ENCODE results near the gene SMIM24.
"Not testable (repeated sequence)": the region's sequence is repeated elsewhere in the genome, so short reads cannot be mapped to it uniquely, and the experiment has no call there.

The SMIM24 gene

DNA sequence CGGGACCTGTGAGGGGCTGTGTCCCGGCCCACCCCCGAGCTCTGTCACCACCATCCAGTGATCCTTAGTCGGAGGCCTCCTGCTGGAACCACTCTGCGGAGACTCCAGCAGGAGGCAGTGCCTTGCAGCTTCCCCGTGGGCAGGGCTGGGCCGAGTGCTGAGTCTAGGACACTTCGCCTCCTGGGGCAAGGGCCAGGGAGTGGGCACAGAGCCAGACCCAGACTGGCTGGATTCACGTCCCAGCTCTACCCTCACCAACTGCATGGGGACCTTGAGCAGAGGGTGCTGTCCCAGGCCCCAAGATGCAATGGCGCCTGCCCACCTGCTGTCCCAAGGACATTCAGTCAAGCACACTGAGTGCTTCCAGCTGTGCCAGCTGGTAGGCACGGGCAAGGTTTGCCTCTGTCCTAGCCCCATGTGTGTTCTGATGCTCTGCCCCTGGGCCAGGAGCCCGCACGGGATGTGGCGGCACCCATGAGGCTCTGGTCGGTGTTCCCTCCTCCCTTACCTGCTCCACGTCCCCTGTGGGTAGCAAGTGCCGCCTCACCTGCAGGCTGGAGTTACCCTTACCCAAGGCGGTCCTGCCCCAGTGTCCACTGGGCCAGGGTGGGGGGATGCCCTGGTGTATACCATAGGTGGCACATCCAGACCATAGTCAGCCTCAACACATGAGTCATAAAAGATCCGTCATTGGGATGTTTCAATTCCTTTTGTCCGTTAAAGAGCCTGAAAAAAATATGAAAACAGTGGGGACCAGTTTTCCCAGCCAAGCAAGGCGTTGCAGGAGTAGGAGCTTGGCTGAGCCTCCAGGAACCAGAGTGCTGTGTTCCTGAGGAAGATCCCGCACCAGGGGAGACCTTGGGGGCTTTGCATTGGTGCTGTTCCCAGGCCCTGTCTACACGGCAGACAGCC is 33.2 kb upstream of the SMIM24 start:
- DNase-seq: no peak

DNA sequence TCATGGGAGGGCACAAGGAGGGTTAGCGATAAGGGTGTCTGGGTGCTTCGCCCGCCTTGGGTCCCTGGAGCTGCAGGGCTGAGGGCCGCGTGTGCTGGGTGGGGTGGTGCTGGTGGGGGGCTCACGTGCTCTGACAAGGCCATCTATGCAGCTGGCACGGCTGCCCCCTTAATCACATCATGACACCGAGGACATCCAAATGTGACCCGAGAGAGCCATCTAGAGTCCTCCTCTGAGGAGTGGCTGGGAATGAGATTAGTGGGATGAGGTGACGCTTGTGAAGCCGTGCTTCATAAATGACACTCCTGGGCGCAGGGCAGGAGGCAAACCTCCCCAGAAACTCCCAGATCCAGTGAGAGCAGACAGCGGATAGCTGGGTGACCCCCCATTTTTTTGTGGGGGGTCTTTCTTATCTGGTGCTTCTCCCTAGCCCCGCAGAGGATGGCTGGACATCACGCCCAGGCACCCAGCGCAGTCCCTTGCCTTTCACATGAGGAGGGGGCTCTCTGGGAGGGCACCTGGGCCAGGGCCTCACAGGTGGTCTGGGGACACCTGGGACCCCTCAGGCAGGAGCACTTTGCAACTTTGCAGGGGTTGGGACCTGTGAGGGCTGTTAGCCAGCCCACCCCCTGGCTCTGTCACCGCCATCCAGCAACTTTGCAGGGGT is 32.4 kb upstream of the SMIM24 start:
- no peak for DNase-seq

DNA sequence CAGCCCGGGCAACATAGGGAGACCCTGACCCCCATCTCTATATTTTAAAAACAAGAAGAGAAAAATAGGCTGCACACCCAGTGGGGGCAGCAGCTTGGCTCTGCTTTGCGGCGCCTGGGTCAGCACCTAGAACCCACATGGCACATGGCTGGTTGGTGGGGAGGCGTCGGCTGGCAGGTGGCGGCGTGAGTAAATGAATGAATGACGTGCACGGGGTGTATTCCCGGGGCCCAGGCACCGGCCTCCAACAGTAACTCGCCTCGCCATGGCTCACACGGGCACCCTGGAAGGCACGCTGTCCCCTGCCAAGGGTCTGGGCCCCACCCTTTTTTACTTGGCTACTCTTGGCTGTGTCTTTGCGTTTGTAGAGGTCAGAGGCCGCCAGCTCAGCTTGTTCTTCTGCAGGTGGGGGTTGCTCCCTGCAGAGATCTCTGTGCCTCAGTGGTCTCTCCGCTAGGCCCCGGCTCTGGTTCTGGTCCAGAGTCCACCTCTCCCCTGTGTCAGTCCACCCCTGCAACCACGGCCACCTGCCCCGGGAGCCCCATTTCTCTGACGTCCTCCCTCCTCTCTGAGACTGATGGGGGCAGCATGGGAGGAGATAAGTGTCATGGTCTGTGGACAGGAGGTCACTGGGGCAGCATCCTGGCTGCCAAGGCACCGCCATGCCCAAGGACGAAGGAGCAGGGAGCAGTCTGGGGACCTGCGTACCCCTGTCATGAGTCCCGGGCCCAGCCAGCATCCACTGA is 31.4 kb upstream of the SMIM24 start:
- no peak for DNase-seq

GRCh38 chr19:3510727-3511126 is 30.4 kb upstream of the SMIM24 start:
- no peak for DNase-seq

- DNase-seq: no peak
These were observed 29.3 kb upstream of the SMIM24 start for GRCh38 chr19:3509566-3509989.

GRCh38 chr19:3508771-3509535 is 28.6 kb upstream of the SMIM24 start:
- DNase-seq: no peak

DNA sequence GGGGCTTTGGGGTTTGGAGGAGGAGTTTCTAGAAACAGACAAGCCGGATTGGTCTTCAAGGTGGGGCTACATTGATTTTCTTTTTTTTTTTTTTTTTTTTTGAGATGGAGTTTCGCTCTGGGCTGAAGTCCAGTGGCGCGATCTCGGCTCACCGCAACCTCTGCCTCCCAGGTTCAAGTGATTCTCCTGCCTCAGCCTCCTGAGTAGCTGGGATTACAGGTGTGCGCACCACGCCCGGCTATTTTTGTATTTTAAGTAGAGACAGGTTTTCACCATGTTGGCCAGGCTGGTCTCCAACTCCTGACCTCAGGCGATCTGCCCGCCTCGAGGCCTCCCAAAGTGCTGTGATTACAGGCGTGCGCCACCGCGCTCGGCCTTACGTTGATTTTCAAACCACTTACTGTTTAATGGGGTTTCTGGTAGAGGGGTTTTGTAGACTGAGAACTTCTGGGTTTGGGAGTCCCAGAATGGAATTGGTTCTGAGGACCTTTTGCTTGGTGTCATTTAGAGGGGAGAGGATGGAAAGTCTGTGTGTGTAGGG is 27.9 kb upstream of the SMIM24 start:
- DNase-seq: not testable (repeated sequence)

- DNase-seq: no peak
These were observed 27.2 kb upstream of the SMIM24 start for GRCh38 chr19:3507371-3508120.

DNA sequence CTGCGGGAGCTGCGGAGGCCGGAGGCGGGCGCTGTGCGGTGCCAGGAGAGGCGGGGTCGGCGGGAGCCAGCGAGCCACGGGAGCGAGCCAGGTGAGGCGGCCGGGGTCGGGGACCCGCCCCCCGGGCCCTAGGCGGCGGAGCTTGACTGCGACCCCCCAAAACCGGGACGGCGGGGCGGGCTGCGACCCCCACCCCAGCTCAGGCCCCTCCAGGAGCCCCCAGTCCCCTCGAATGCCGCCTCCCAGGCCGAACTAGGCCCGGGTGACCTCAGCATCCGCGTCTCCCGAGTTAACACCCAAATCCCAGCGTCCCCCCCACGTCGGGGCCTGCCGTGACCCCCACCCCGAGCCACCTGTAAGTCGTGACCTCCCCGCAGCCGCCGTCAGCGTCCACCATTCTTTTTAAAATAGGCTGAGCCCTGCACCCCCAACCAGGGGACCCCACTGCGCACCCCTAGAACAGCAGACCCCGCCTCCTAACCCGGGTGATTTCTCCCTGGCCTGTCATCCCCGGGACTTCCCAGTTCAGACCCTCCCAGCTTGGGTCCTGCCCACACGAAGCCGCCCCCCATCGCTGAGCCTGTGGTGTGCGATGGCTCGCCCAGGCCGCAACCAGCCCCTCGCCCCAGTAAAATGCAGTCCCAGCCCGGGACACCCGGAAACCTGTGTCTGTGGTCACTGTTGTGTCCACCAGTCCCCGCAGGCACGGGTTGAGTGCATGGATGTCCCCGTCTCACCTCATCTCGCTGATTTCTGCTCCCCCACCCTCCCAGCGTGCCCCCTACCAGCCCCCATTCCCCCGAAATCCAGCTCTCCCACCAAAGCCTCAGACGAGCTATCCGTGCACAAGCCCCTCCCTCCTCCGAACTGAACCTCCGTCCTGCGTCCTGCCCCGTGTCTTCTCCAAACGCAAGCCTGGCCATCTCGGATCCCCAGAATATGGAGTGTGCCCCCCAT is 26.3 kb upstream of the SMIM24 start:
- DNase-seq: no peak

DNA sequence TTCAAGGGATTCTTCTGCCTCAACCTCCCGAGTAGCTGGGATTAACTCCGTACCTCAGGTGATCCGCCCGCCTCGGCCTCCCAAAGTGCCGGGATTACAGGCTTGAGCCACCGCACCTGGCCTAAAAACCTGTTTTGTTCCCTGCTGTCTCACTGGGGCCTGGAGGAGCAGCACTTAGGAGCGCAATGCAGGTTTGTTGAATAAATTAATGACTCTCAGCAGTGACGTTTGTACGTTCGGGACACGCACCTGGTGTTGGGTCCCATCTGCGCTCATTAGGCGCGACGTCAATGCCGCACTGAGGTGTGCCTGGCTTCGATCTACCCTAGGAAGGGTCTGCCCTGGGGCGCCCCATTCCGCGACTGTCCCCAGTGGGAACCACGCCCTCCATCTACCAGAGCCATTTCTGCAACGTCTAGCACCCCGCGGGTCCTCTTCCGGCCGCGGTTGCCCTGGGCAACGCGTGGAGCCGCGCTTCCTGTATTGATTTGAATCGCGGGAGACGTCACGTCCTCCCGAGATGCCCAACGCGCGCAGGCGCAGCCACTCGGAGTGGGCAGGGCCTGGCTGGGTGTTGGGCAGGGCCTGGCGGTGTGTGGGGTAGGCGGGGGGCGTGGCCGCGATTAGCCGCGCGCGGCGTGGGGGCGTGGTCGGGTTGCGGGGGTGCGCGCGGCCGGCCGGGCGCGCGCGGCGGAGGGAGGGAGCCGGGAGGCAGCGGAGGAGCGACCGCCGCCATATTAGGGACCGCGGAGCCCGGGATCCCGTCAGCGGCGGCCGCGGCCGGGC is 25.5 kb upstream of the SMIM24 start, which contains the start of gene FZR1:
Gene FZR1, plus strand, starts transcription at position 714 of the 786 bp plus-strand sequence. CDS start 16,679 bp downstream, outside the sequence.
- peak; percentile 93 to 97 for DNase-seq

- no peak for DNase-seq
These were observed 24.4 kb upstream of the SMIM24 start for GRCh38 chr19:3504735-3505134.

- DNase-seq: no peak
These were observed 22.8 kb upstream of the SMIM24 start for GRCh38 chr19:3503036-3503572.

GRCh38 chr19:3501780-3502179 is 21.5 kb upstream of the SMIM24 start:
- no peak for DNase-seq

GRCh38 chr19:3500429-3501101 is 20.2 kb upstream of the SMIM24 start, which contains the start of gene DOHH:
Gene DOHH, minus strand, starts transcription at chr19:3500674. Its CDS starts 3,860 bp downstream, at chr19:3496814.
- DNase-seq: peak; percentile 87 to 95

DNA sequence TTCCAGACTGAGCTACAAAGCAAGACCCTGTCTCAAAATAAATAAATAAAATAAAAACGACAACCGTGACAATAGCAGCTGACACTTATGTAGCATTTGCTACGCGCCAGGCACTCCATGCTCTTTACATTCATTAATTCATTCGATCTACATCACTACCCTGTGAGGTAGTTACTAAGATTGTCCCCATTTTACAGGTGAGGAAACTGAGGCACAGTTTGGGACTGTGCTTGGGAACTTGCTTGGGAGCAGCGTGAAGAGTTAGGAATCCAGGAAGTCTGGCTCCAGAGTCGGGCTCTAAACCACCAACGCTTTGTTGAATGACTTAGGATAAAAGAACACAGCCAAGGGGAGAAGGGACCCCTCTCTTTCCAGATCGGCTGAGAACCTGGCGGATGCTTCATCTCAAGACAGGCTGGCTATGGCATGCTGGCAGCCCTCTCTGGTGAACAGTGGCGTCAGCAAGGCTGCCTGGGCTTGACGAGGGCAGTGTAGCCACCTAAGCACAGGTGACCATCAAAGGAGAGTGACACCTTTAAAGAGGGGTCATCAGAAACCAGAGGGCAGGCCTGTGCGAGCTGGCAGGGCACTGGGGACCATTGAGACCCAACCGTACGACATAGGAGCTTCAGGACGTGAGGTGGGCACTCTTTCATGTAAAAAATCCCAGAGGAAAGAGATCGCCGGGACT is 19.6 kb upstream of the SMIM24 start:
- DNase-seq: no peak

DNA sequence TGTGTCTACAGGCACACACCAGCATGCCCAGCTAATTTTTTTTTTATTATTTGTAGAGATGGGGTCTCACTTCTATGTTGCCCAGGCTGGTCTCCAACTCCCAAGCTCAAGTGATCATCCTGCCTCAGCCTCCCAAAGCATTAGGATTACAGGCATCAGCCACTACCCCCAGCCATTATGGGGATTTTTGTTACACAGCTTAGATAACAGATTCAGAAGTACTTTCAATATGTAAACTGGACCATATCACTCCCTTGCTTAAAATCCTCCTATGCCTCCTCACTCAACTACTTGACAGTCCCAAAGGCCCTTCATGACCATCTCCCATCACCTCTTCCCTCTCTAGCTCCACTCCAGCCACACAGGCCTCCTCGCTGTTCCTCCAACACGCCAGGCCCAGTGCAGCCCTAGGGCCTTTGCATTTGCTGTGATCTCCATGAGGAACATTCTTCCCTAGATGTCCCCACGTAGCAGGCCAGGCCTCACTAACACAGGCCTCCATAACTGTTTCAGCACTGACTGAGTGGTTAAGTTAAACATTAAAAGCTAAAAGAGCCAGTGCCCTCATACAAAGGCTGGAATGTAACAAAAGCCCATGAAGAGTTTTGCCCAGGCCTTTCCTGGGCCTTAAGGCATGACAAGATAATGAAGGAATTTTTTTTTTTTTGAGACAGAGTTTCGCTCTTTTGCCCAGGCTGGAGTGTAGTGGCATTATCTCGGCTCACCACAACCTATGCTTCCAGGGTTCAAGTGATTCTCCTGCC is 17.6 kb upstream of the SMIM24 start:
- no peak for DNase-seq

Measured in SW 1271 (cell line).